Measurements from ENCODE around the gene EDC4. TPM values are rescaled to one million over a fixed set of nuclear protein-coding genes. Genes with fewer than 3 reads are reported as not detected.

EDC4 gene
- total RNA-seq, 2 experiments from 2014 or later: 134 to 145 TPM

- POLR2A ChIA-PET: interaction anchor here (1.0 kb wide), 1 partner anchor 34 kb away, joined by 3 read pairs; no protein-coding TSS in a partner anchor
- Mint-ChIP-seq H3K4me3 (no peak overlapping the region), H3K36me3 (ENCODE audit: low read depth) (peaks cover 97% of the 10 kb centered on the region)
Measured at GRCh38 chr16:67878846-67879245, 6.0 kb downstream of the EDC4 start.

GRCh38 chr16:67879462-67879861 is 6.6 kb downstream of the EDC4 start:
- Mint-ChIP-seq H3K27me3 (no peaks in the 10 kb centered on the region), H3K4me1 (ENCODE audit: low read depth) (peaks cover 15% of the 10 kb centered on the region), H3K36me3 (ENCODE audit: low read depth) (peaks cover 97% of the 10 kb centered on the region), H3K27ac (no peak overlapping the region), H3K4me3 (no peak overlapping the region), H3K9me3 (no peaks in the 10 kb centered on the region)
- DNase-seq (no peak), ATAC-seq (ENCODE audit: poor library complexity) (no peak)
- no peak overlapping the region for H3K27ac ChIP-seq (ENCODE audit: low read depth in 1 of 2, low read length in 2 of 2)
- TF ChIP-seq, protein P1, sequence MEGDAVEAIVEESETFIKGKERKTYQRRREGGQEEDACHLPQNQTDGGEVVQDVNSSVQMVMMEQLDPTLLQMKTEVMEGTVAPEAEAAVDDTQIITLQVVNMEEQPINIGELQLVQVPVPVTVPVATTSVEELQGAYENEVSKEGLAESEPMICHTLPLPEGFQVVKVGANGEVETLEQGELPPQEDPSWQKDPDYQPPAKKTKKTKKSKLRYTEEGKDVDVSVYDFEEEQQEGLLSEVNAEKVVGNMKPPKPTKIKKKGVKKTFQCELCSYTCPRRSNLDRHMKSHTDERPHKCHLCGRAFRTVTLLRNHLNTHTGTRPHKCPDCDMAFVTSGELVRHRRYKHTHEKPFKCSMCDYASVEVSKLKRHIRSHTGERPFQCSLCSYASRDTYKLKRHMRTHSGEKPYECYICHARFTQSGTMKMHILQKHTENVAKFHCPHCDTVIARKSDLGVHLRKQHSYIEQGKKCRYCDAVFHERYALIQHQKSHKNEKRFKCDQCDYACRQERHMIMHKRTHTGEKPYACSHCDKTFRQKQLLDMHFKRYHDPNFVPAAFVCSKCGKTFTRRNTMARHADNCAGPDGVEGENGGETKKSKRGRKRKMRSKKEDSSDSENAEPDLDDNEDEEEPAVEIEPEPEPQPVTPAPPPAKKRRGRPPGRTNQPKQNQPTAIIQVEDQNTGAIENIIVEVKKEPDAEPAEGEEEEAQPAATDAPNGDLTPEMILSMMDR (IDR thresholded peaks at IDR 0.05): no peak
- H3K27me3 ChIP-seq (ENCODE audit: control insufficient read depth in 1 of 2, insufficient read depth in 2 of 2, low read length in 2 of 2): no peaks in the 10 kb centered on the region
- peaks cover 89% of the 10 kb centered on the region for H3K36me3 ChIP-seq (ENCODE audit: insufficient read depth, low read length)
- H3K4me3 ChIP-seq (ENCODE audit: low read length): no peak overlapping the region
- peaks cover 22% of the 10 kb centered on the region for H3K4me1 ChIP-seq (ENCODE audit: insufficient read depth, low read length)
- intact Hi-C loops (cut with DNase I, micrococcal nuclease): no loop called here
- ChIA-PET CTCF (no interaction called here), POLR2A (interaction anchor here (0.5 to 1.0 kb wide), 2 partner anchors 35 to 57 kb away, joined by 3 read pairs; no protein-coding TSS in a partner anchor)
- no peaks in the 10 kb centered on the region for H3K9me3 ChIP-seq (ENCODE audit: control insufficient read depth in 1 of 2, insufficient read depth in 1 of 2, low read length in 2 of 2)

More at GRCh38 chr16:67878846-67879245, 6.0 kb downstream of the EDC4 start:
- Mint-ChIP-seq H3K27me3 (no peaks in the 10 kb centered on the region), H3K27ac (no peak overlapping the region), H3K9me3 (no peaks in the 10 kb centered on the region), H3K4me1 (ENCODE audit: low read depth) (peaks cover 21% of the 10 kb centered on the region)
- H3K27ac ChIP-seq (ENCODE audit: low read depth in 1 of 2, low read length in 2 of 2): no peak overlapping the region
- H3K4me3 ChIP-seq (ENCODE audit: low read length): no peak overlapping the region
- H3K27me3 ChIP-seq (ENCODE audit: control insufficient read depth in 1 of 2, insufficient read depth in 2 of 2, low read length in 2 of 2): no peaks in the 10 kb centered on the region
- intact Hi-C loops (cut with DNase I, micrococcal nuclease): no loop called here
- DNase-seq: no peak
- ATAC-seq (ENCODE audit: poor library complexity): no peak
- no peaks in the 10 kb centered on the region for H3K9me3 ChIP-seq (ENCODE audit: control insufficient read depth in 1 of 2, insufficient read depth in 1 of 2, low read length in 2 of 2)
- peaks cover 28% of the 10 kb centered on the region for H3K4me1 ChIP-seq (ENCODE audit: insufficient read depth, low read length)
- CTCF ChIA-PET: no interaction called here
- peaks cover 83% of the 10 kb centered on the region for H3K36me3 ChIP-seq (ENCODE audit: insufficient read depth, low read length)
- TF ChIP-seq, protein P1 (IDR thresholded peaks at IDR 0.05): no peak

GRCh38 chr16:67879936-67880335 is 7.1 kb downstream of the EDC4 start:
- Histone ChIP-seq H3K9me3 (ENCODE audit: control insufficient read depth in 1 of 2, insufficient read depth in 1 of 2, low read length in 2 of 2) (no peaks in the 10 kb centered on the region), H3K36me3 (ENCODE audit: insufficient read depth, low read length) (peaks cover 94% of the 10 kb centered on the region), H3K27ac (ENCODE audit: low read depth in 1 of 2, low read length in 2 of 2) (no peak overlapping the region), H3K27me3 (ENCODE audit: control insufficient read depth in 1 of 2, insufficient read depth in 2 of 2, low read length in 2 of 2) (no peaks in the 10 kb centered on the region), H3K4me3 (ENCODE audit: low read length) (no peak overlapping the region), H3K4me1 (ENCODE audit: insufficient read depth, low read length) (peaks cover 17% of the 10 kb centered on the region)
- intact Hi-C loops (cut with DNase I, micrococcal nuclease): loop anchor here in 1 of 2 experiments (5.0 kb wide), 1 partner anchor 347 kb away; no protein-coding TSS in a partner anchor
- ATAC-seq (ENCODE audit: poor library complexity) (no peak), DNase-seq (no peak)
- Mint-ChIP-seq H3K36me3 (ENCODE audit: low read depth) (peaks cover 100% of the 10 kb centered on the region), H3K4me1 (ENCODE audit: low read depth) (peaks cover 12% of the 10 kb centered on the region), H3K27me3 (no peaks in the 10 kb centered on the region), H3K27ac (no peak overlapping the region), H3K9me3 (no peaks in the 10 kb centered on the region), H3K4me3 (no peak overlapping the region)
- ChIA-PET POLR2A (interaction anchor here (0.5 kb wide), 1 partner anchor 56 kb away, joined by 3 read pairs; no protein-coding TSS in a partner anchor), CTCF (no interaction called here)
- TF ChIP-seq, protein P1 (IDR thresholded peaks at IDR 0.05): no peak
